ENCODE measurements around the gene RGS6. TPM values are rescaled to one million over a fixed set of nuclear protein-coding genes. Genes with fewer than 3 reads are reported as not detected.

The RGS6 gene
- total RNA-seq, 1 donor from 2014 or later, result 0.24 TPM

DNA sequence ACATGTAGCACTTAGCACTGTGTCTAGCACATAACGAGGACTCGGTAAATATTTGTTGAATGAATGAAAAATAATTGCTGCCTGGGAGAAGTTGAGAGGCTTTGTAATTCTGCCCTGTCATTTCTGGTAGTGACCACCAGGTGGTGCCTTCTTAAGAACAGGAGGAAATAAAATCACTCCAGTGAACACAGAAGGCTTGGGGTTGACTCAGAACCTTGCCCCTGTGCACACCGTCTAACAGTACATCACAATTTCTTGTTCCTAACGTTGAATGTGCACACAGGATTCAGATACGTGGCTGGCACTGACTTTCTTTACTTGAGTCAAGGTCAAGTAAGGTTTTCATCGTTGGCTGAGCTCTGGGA lies 91.8 kb downstream of the RGS6 start:
- no peaks in the 10 kb centered on the region for H3K4me1 Mint-ChIP-seq (ENCODE audit: unreplicated experiment)
- no peaks in the 10 kb centered on the region for H3K36me3 Mint-ChIP-seq (ENCODE audit: unreplicated experiment)
- no peaks in the 10 kb centered on the region for H3K27me3 Mint-ChIP-seq (ENCODE audit: unreplicated experiment)
- H3K9me3 Mint-ChIP-seq (ENCODE audit: unreplicated experiment), result peaks cover 4% of the 10 kb centered on the region
- TF ChIP-seq, protein P1, sequence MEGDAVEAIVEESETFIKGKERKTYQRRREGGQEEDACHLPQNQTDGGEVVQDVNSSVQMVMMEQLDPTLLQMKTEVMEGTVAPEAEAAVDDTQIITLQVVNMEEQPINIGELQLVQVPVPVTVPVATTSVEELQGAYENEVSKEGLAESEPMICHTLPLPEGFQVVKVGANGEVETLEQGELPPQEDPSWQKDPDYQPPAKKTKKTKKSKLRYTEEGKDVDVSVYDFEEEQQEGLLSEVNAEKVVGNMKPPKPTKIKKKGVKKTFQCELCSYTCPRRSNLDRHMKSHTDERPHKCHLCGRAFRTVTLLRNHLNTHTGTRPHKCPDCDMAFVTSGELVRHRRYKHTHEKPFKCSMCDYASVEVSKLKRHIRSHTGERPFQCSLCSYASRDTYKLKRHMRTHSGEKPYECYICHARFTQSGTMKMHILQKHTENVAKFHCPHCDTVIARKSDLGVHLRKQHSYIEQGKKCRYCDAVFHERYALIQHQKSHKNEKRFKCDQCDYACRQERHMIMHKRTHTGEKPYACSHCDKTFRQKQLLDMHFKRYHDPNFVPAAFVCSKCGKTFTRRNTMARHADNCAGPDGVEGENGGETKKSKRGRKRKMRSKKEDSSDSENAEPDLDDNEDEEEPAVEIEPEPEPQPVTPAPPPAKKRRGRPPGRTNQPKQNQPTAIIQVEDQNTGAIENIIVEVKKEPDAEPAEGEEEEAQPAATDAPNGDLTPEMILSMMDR (IDR thresholded peaks at IDR 0.05), result no peak
- no peak overlapping the region for H3K4me3 Mint-ChIP-seq (ENCODE audit: unreplicated experiment)
- no peak for DNase-seq (ENCODE audit: extremely low spot score, unreplicated experiment)
- H3K27ac Mint-ChIP-seq (ENCODE audit: unreplicated experiment), result no peak overlapping the region

DNA sequence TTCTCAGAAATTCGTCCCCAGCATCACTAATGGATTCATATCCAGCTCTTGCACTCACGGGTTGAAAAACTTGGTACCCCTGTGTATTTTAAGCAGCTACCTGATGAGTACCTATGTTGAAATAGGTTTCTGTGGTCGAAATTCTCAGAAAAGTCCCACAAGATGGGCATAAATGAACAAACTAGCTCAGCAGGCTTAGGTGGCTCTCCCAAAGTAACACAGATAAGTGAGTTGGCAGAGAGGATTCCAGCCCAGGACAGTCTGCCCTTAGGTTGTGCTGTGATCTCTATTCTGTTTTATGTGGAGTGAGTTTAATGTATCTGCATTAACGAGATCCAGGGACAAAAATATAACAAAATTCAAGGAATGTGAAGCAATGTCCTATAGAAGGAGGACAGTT lies 92.3 kb downstream of the RGS6 start:
- H3K4me1 Mint-ChIP-seq (ENCODE audit: unreplicated experiment), result no peaks in the 10 kb centered on the region
- H3K36me3 Mint-ChIP-seq (ENCODE audit: unreplicated experiment), result no peaks in the 10 kb centered on the region
- no peak for DNase-seq (ENCODE audit: extremely low spot score, unreplicated experiment)
- peaks cover 4% of the 10 kb centered on the region for H3K9me3 Mint-ChIP-seq (ENCODE audit: unreplicated experiment)
- H3K4me3 Mint-ChIP-seq (ENCODE audit: unreplicated experiment), result no peak overlapping the region
- TF ChIP-seq, protein P1 (IDR thresholded peaks at IDR 0.05), result no peak
- no peaks in the 10 kb centered on the region for H3K27me3 Mint-ChIP-seq (ENCODE audit: unreplicated experiment)
- no peak overlapping the region for H3K27ac Mint-ChIP-seq (ENCODE audit: unreplicated experiment)

DNA sequence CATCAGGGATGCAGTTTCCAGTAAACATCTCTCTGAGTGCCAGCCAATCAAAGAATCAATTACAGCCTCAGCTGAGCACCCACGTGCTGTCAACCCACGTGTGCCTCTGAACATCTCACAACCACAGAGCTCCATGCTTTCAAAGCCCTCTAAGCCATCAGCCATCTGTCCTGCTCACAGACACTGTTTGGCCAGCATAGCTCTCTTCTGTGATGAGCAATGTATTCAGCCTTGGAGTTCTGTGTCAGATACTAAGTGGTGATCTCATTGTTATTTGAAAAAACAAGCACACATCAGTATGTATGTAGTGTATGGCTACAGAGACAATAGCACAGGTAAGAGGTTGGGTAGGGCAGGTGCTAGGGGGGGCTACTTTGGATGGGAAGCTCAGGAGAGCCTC lies 94.3 kb downstream of the RGS6 start:
- TF ChIP-seq, protein P1 (IDR thresholded peaks at IDR 0.05), result no peak
- no peaks in the 10 kb centered on the region for H3K4me1 Mint-ChIP-seq (ENCODE audit: unreplicated experiment)
- no peaks in the 10 kb centered on the region for H3K36me3 Mint-ChIP-seq (ENCODE audit: unreplicated experiment)
- H3K9me3 Mint-ChIP-seq (ENCODE audit: unreplicated experiment), result peaks cover 10% of the 10 kb centered on the region
- no peak overlapping the region for H3K27ac Mint-ChIP-seq (ENCODE audit: unreplicated experiment)
- no peak overlapping the region for H3K4me3 Mint-ChIP-seq (ENCODE audit: unreplicated experiment)
- H3K27me3 Mint-ChIP-seq (ENCODE audit: unreplicated experiment), result no peaks in the 10 kb centered on the region
- no peak for DNase-seq (ENCODE audit: extremely low spot score, unreplicated experiment)

DNA sequence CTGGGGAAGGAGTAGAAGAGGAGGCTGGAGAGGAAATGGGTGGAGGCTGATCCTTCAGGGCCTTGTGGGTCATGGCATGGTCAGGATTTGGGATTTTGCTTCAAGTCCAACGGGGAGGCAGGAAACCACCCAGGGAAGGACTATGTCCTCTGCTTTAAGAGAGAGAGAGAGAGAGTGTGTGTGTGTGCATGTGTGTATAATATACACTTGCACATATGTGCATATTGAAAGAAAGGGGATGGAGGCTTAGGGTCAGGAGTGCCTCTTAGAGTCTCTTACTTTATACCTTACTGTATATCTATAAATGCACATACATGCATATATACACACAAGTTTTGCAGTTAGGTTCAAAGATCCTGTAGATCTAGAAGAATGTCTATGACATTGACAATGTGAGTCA lies 94.8 kb downstream of the RGS6 start:
- H3K27me3 Mint-ChIP-seq (ENCODE audit: unreplicated experiment), result no peaks in the 10 kb centered on the region
- no peaks in the 10 kb centered on the region for H3K36me3 Mint-ChIP-seq (ENCODE audit: unreplicated experiment)
- H3K4me1 Mint-ChIP-seq (ENCODE audit: unreplicated experiment), result no peaks in the 10 kb centered on the region
- H3K27ac Mint-ChIP-seq (ENCODE audit: unreplicated experiment), result no peak overlapping the region
- H3K9me3 Mint-ChIP-seq (ENCODE audit: unreplicated experiment), result peaks cover 10% of the 10 kb centered on the region
- DNase-seq (ENCODE audit: extremely low spot score, unreplicated experiment), result no peak
- TF ChIP-seq, protein P1 (IDR thresholded peaks at IDR 0.05), result no peak
- no peak overlapping the region for H3K4me3 Mint-ChIP-seq (ENCODE audit: unreplicated experiment)

DNA sequence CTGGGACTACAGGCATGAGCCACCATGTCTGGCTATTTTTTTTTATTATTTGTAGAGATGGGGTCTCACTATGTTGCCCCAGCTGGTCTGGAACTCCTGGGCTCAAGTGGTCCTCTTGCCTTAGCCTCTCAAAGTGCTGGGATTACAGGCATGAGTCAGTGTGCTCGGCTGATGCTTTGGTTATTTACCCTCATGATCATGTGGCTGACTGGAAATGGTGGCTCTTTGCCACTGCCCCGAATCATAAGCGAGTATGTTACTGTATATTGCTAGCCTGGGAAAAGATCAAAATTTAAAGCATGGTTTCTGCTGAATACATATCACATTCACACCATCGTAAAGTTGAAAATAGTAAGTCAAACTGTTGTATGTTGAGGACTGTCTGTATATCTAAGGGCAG lies 101.1 kb downstream of the RGS6 start:
- Mint-ChIP-seq H3K4me3 (ENCODE audit: unreplicated experiment) (no peak overlapping the region), H3K27me3 (ENCODE audit: unreplicated experiment) (no peaks in the 10 kb centered on the region), H3K9me3 (ENCODE audit: unreplicated experiment) (peaks cover 5% of the 10 kb centered on the region), H3K27ac (ENCODE audit: unreplicated experiment) (no peak overlapping the region), H3K4me1 (ENCODE audit: unreplicated experiment) (no peaks in the 10 kb centered on the region), H3K36me3 (ENCODE audit: unreplicated experiment) (no peaks in the 10 kb centered on the region)
- no peak for DNase-seq (ENCODE audit: extremely low spot score, unreplicated experiment)
- TF ChIP-seq, protein P1 (IDR thresholded peaks at IDR 0.05), result no peak

Data from osteocyte (in vitro differentiated cells).